GM23338 (cell line): ENCODE results near the gene GSTM2. TPM values are rescaled to one million over a fixed set of nuclear protein-coding genes. Genes with fewer than 3 reads are reported as not detected.
"Not testable (repeated sequence)": the region's sequence is repeated elsewhere in the genome, so short reads cannot be mapped to it uniquely, and the experiment has no call there.

Experiments
- ATAC-seq: fragments of 200-7000 bp; cut with Tn5 transposase; 3 replicates; pipeline ENCODE4 v1.9.1; 2020
- DNase-seq: peaks from one replicate; pipeline ENCODE4 v3.0.0-alpha.2; 2015; ENCODE audit warnings: low spot score
- H2AFZ ChIP-seq: fragments of 200-600 bp; sonication (generic); 2 replicates; pipeline ENCODE4 v1.8.0; 2016; ENCODE audit warnings: antibody characterized with exemption, mild to moderate bottlenecking, moderate library complexity
- H3F3A ChIP-seq: fragments of 200-600 bp; sonication (generic); replicated peaks from 2 replicates; pipeline ENCODE4 v1.8.0; 2017; ENCODE audit warnings: antibody characterized with exemption, mixed run types, low read depth
- H3K27ac ChIP-seq: fragments of 200-600 bp; sonication (generic); 2 replicates; pipeline ENCODE4 v1.6.1; 2016; ENCODE audit warnings: low read depth
- H3K27me3 ChIP-seq: fragments of 200-600 bp; sonication (generic); 2 replicates; pipeline ENCODE4 v1.8.0; 2016; ENCODE audit warnings: mild to moderate bottlenecking, mixed run types, moderate library complexity; ENCODE audit not compliant: insufficient read depth
- H3K36me3 ChIP-seq: fragments of 200-600 bp; sonication (generic); 2 replicates; pipeline ENCODE4 v1.8.0; 2016; ENCODE audit warnings: mild to moderate bottlenecking; ENCODE audit not compliant: insufficient read depth
- H3K4me1 ChIP-seq: fragments of 200-600 bp; sonication (generic); 2 replicates; pipeline ENCODE4 v1.8.0; 2016; ENCODE audit warnings: mild to moderate bottlenecking, moderate library complexity; ENCODE audit not compliant: insufficient read depth
- H3K4me2 ChIP-seq: fragments of 200-600 bp; sonication (generic); 2 replicates; pipeline ENCODE4 v1.7.1; 2017; ENCODE audit warnings: mixed run types
- H3K4me3 ChIP-seq: fragments of 200-600 bp; sonication (generic); 2 replicates; pipeline ENCODE4 v1.6.1; 2016; ENCODE audit warnings: mixed run types
- H3K79me2 ChIP-seq: fragments of 200-600 bp; sonication (generic); replicated peaks from 2 replicates; pipeline ENCODE4 v1.8.0; 2017; ENCODE audit warnings: mild to moderate bottlenecking; ENCODE audit not compliant: insufficient read depth
- H3K9me2 ChIP-seq: fragments of 200-600 bp; sonication (generic); 2 replicates; pipeline ENCODE4 v1.8.0; 2017; ENCODE audit not compliant: insufficient read depth
- H4K20me1 ChIP-seq: fragments of 200-600 bp; sonication (generic); replicated peaks from 2 replicates; pipeline ENCODE4 v1.8.0; 2017; ENCODE audit warnings: mild to moderate bottlenecking; ENCODE audit not compliant: insufficient read depth
- H3K27ac Mint-ChIP-seq: 2 replicates; pipeline ENCODE4 v1.8.0; 2020; ENCODE audit warnings: inconsistent platforms, mild to moderate bottlenecking, moderate library complexity, mixed read lengths
- H3K27me3 Mint-ChIP-seq: 3 replicates; pipeline ENCODE4 v1.8.0; 2022; ENCODE audit warnings: low read depth, mild to moderate bottlenecking, moderate library complexity, mixed read lengths, inconsistent platforms; ENCODE audit not compliant: insufficient read depth, poor library complexity
- H3K36me3 Mint-ChIP-seq: 3 replicates; pipeline ENCODE4 v1.8.0; 2021; ENCODE audit warnings: low read depth, mild to moderate bottlenecking, inconsistent platforms, moderate library complexity, mixed read lengths
- H3K4me1 Mint-ChIP-seq: 3 replicates; pipeline ENCODE4 v1.8.0; 2020; ENCODE audit warnings: mild to moderate bottlenecking, inconsistent platforms, mixed read lengths
- H3K4me3 Mint-ChIP-seq: 3 replicates; pipeline ENCODE4 v1.8.0; 2021; ENCODE audit warnings: moderate library complexity, mild to moderate bottlenecking, inconsistent platforms, mixed read lengths
- H3K9me3 Mint-ChIP-seq: 3 replicates; pipeline ENCODE4 v1.8.0; 2020; ENCODE audit warnings: moderate library complexity, mild to moderate bottlenecking, inconsistent platforms, mixed read lengths
- EZH2 ChIP-seq: fragments of 200-600 bp; sonication (generic); IDR thresholded peaks from one replicate; pipeline ENCODE4 v1.8.0; 2017; ENCODE audit warnings: antibody characterized with exemption, mild to moderate bottlenecking, low read depth; ENCODE audit not compliant: unreplicated experiment
- EZH2phosphoT487 ChIP-seq: fragments of 200-600 bp; sonication (generic); IDR thresholded peaks from one replicate; pipeline ENCODE4 v1.8.1; 2018; ENCODE audit warnings: antibody characterized with exemption; ENCODE audit not compliant: unreplicated experiment
- POLR2AphosphoS5 ChIP-seq: IDR thresholded peaks from 2 replicates; pipeline ENCODE4 v1.6.1; 2016; ENCODE audit warnings: antibody characterized with exemption, low read depth
- polyA plus RNA-seq: library from polyadenylated mRNA; unstranded; fragments of >200 nt; fragmentation: Nextera tagmentation; extraction: Ambion mirVana; gene quantifications from 2 replicates; pipeline ENCODE4 v1.2.1, GENCODE V29; 2016
- total RNA-seq: library from RNA; depleted of rRNA; stranded (reverse); fragments of >200 nt; shearing (Covaris generic); gene quantifications from 2 replicates; pipeline ENCODE4 v1.2.3, GENCODE V29; 2014
- TF ChIP-seq, protein P1 (sequence below): IDR thresholded peaks from 2 replicates; pipeline ENCODE4 v1.6.1; 2016; ENCODE audit warnings: antibody characterized with exemption
- TF ChIP-seq, protein P2 (sequence below), 2 experiments: fragments of 200-600 bp in 1 of 2; sonication (generic) in 1 of 2; conservative IDR thresholded peaks; 2 replicates each; pipeline versions ENCODE4 v1.5.1 to v1.6.1; 2016 to 2017; ENCODE audit warnings: antibody characterized with exemption in 2 of 2, low read depth in 2 of 2, mild to moderate bottlenecking in 2 of 2, moderate library complexity in 1 of 2

The GSTM2 gene
- total and polyA plus RNA-seq, 2 experiments from 2014 or later, result 8.9 to 16.0 TPM

DNA sequence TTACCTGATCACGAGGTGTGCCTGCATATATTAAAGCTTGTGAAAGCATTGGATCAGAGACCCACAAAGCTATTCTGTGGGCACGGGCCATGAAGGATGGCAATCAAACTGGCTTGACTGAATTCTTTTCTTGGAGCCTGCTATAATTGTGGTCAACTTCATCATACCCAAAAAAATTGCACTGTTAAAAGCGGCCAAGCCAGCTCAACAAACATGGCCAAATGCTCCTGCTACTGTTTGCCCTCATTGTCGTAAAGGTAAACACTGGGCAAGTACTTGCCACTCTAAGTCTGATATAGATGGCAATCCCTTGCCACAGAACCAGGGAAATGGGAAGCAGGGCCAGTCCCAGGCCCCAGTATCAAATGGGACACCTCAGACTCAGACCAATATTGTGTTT, 37.6 kb downstream of the GSTM2 start (continued):
- TF ChIP-seq, protein P1, sequence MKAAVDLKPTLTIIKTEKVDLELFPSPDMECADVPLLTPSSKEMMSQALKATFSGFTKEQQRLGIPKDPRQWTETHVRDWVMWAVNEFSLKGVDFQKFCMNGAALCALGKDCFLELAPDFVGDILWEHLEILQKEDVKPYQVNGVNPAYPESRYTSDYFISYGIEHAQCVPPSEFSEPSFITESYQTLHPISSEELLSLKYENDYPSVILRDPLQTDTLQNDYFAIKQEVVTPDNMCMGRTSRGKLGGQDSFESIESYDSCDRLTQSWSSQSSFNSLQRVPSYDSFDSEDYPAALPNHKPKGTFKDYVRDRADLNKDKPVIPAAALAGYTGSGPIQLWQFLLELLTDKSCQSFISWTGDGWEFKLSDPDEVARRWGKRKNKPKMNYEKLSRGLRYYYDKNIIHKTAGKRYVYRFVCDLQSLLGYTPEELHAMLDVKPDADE, result no peak
- TF ChIP-seq POLR2AphosphoS5 (no peak), EZH2 (no peak), EZH2phosphoT487 (no peak)
- TF ChIP-seq, protein P2, sequence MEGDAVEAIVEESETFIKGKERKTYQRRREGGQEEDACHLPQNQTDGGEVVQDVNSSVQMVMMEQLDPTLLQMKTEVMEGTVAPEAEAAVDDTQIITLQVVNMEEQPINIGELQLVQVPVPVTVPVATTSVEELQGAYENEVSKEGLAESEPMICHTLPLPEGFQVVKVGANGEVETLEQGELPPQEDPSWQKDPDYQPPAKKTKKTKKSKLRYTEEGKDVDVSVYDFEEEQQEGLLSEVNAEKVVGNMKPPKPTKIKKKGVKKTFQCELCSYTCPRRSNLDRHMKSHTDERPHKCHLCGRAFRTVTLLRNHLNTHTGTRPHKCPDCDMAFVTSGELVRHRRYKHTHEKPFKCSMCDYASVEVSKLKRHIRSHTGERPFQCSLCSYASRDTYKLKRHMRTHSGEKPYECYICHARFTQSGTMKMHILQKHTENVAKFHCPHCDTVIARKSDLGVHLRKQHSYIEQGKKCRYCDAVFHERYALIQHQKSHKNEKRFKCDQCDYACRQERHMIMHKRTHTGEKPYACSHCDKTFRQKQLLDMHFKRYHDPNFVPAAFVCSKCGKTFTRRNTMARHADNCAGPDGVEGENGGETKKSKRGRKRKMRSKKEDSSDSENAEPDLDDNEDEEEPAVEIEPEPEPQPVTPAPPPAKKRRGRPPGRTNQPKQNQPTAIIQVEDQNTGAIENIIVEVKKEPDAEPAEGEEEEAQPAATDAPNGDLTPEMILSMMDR (conservative IDR thresholded peaks at IDR 0.05; ENCODE audit: low read depth in 2 of 2), result no peak

- DNase-seq, H3K79me2 ChIP-seq, H3K4me1 Mint-ChIP-seq, H4K20me1 ChIP-seq, H3K4me2 ChIP-seq, H3K27ac Mint-ChIP-seq, H3K27me3 ChIP-seq, ATAC-seq, H3K27ac ChIP-seq, H3K27me3 Mint-ChIP-seq, H2AFZ ChIP-seq, H3K4me1 ChIP-seq, H3K4me3 Mint-ChIP-seq, H3K36me3 ChIP-seq, H3K9me2 ChIP-seq, H3K4me3 ChIP-seq, H3F3A ChIP-seq: not testable (repeated sequence)
- Mint-ChIP-seq H3K36me3 (peaks cover 10% of the 10 kb centered on the region; the same call in 2 of the 3 replicates), H3K9me3 (peaks cover 21% of the 10 kb centered on the region)
Observed at GRCh38 chr1:109708949-109709348, 41.1 kb downstream of the GSTM2 start.

GRCh38 chr1:109709822-109710221, 42.0 kb downstream of the GSTM2 start:
- not testable (repeated sequence) for H3K36me3 ChIP-seq, H3K4me2 ChIP-seq, H3K4me1 ChIP-seq, H3K27ac Mint-ChIP-seq, ATAC-seq, H4K20me1 ChIP-seq, H3K27me3 ChIP-seq, H3K27ac ChIP-seq, H3K4me3 ChIP-seq, DNase-seq, H3K9me2 ChIP-seq, H3K4me1 Mint-ChIP-seq, H3F3A ChIP-seq, H3K36me3 Mint-ChIP-seq, H2AFZ ChIP-seq, H3K79me2 ChIP-seq, H3K4me3 Mint-ChIP-seq, H3K27me3 Mint-ChIP-seq
- H3K9me3 Mint-ChIP-seq, result peaks cover 19% of the 10 kb centered on the region
